ENCODE measurements around the gene C20orf173.

- TF ChIP-seq EZH2 (IDR thresholded peaks at IDR 0.05) (no peak), CTCF (IDR thresholded peaks at IDR 0.05 in 2 of 3, conservative IDR thresholded peaks at IDR 0.05 in 1 of 3; ENCODE audit: borderline replicate concordance in 1 of 3, insufficient read depth in 1 of 3, low read depth in 2 of 3, low read length in 2 of 3) (no peak), SIN3A (IDR thresholded peaks at IDR 0.05; ENCODE audit: low read depth) (no peak), SRF (IDR thresholded peaks at IDR 0.05; ENCODE audit: low read depth) (no peak), POLR2A (IDR thresholded peaks at IDR 0.05; ENCODE audit: borderline replicate concordance, extremely low read depth, insufficient read depth, insufficient read length) (no peak), ZNF274 (IDR thresholded peaks at IDR 0.05; ENCODE audit: low read depth, low read length) (no peak), CBX3 (IDR thresholded peaks at IDR 0.05; ENCODE audit: low read depth) (no peak), YY1 (IDR thresholded peaks at IDR 0.05; ENCODE audit: extremely low read depth, insufficient replicate concordance, low read depth, low read length) (no peak), MAX (IDR thresholded peaks at IDR 0.05) (no peak), ELF1 (IDR thresholded peaks at IDR 0.05; ENCODE audit: borderline replicate concordance, low read depth) (no peak)
These were observed 16.7 kb upstream of the C20orf173 start for GRCh38 chr20:35546127-35546526.

Measured in HCT116 (cell line).